SK-N-SH treated with all-trans-retinoic acid at 6 μM for 48 hours (cell line): ENCODE measurements around the gene FOXJ3.

Source experiments
- ESRRG ChIP-seq: fragments of 250-450 bp; sonication (Bioruptor Pico); IDR thresholded peaks from 2 replicates; pipeline ENCODE4 v1.6.1; 2021; ENCODE audit warnings: mild to moderate bottlenecking
- PPARA ChIP-seq: fragments of 250-450 bp; sonication (Bioruptor Pico); IDR thresholded peaks from 2 replicates; pipeline ENCODE4 v1.5.0; 2020; ENCODE audit warnings: mild to moderate bottlenecking, borderline replicate concordance
- RARB ChIP-seq: fragments of 250-450 bp; sonication (Bioruptor Pico); IDR thresholded peaks from 2 replicates; pipeline ENCODE4 v1.8.0; 2021; ENCODE audit warnings: mild to moderate bottlenecking, moderate library complexity
- SNAI2 ChIP-seq: fragments of 250-450 bp; sonication (Bioruptor Pico); IDR thresholded peaks from 2 replicates; pipeline ENCODE4 v1.5.0; 2020; ENCODE audit warnings: mild to moderate bottlenecking, moderate library complexity
- ZFP3 ChIP-seq: fragments of 250-450 bp; sonication (Bioruptor Pico); IDR thresholded peaks from 2 replicates; pipeline ENCODE4 v1.5.0; 2020; ENCODE audit warnings: mild to moderate bottlenecking, moderate library complexity

DNA sequence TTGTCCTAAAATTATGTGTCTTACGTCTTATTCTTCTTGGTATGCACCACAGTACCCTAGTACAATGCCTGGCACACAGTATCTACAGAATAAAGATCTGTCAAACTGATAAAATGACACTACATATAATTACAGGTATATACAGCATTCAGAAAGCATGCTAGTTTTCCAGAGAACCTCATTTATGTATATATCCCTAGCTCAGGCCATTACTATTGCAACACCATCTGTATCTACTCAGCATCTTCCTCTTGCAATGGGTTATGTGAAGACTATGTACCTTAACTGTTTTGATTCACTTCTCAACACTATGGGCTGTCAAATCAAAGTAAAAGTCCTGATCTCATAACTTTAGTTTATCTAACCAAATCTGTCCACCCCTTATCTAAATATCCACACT is 112.0 kb downstream of the FOXJ3 start:
- TF ChIP-seq ESRRG (no peak), ZFP3 (no peak), SNAI2 (CRISPR knock-in tag) (no peak), PPARA (no peak), RARB (CRISPR knock-in tag) (no peak)
